BJ (cell line): Measurements from ENCODE around the gene ZDHHC8. TPM values are rescaled to one million over a fixed set of nuclear protein-coding genes. Genes with fewer than 3 reads are reported as not detected.

Experiments used
- CTCF ChIA-PET: fragments of 350-600 bp; formaldehyde crosslinking; extraction: SDS; loops from one replicate; lab custom pipeline; 2021; ENCODE audit warnings: antibody characterized with exemption, inconsistent platforms; lab: Yijun Ruan, JAX
- POLR2A ChIA-PET: fragments of 300-600 bp; sonication (Branson Sonifier 250); formaldehyde crosslinking; extraction: SDS; loops from one replicate; lab custom pipeline; 2021; ENCODE audit warnings: antibody characterized with exemption; lab: Charles Lee
- DNase-seq: peaks from one replicate; pipeline ENCODE4 v3.0.0-alpha.2; 2011; ENCODE audit warnings: low read depth
- H3K27me3 ChIP-seq: 2 replicates; pipeline ENCODE4 v1.6.0; 2011; ENCODE audit warnings: low read length; ENCODE audit not compliant: control insufficient read depth, insufficient read depth
- H3K36me3 ChIP-seq: 2 replicates; pipeline ENCODE4 v1.5.1; 2011; ENCODE audit warnings: low read length; ENCODE audit not compliant: control insufficient read depth, insufficient read depth
- H3K4me3 ChIP-seq: 2 replicates; pipeline ENCODE4 v1.5.1; 2011; ENCODE audit warnings: low read depth, mild to moderate bottlenecking, control low read depth, low read length
- polyA plus RNA-seq: library from polyadenylated mRNA; depleted of rRNA; stranded (reverse); fragments of >200 nt; gene quantifications from 2 replicates; pipeline ENCODE4 v1.2.3, GENCODE V29; 2011
- TF ChIP-seq, protein P1 (sequence below): IDR thresholded peaks from 2 replicates; pipeline ENCODE4 v1.5.1; 2011; ENCODE audit warnings: low read depth, mild to moderate bottlenecking, control low read depth, inconsistent platforms, low read length, moderate library complexity; ENCODE audit not compliant: insufficient read depth

ZDHHC8 gene
- polyA plus RNA-seq, 1 experiment, result 32.2 TPM

DNA sequence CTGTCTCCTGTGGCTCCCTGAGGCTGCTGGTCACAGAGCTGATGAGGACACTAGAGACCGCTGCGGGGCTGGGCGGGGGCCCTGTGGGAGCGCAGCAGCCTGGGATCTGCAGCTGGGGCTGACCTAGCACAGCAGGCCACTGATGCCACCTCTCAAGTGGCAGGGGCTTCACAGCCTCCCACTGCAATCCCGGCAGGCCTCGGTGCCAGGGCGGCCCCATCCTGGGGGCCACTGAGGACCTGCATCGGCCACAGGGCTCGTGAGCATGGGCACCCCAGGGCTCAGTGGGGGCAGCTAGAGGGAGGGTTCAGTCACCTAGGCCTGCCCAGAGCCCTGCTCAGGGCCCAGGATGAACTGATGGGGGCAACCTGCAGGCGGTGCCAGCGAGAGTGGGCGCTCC is 33.8 kb downstream of the ZDHHC8 start:
- DNase-seq, result no peak
- H3K27me3 ChIP-seq, result peaks cover 1% of the 10 kb centered on the region; the same call in 1 of the 2 replicates
- H3K36me3 ChIP-seq, result no peaks in the 10 kb centered on the region
- TF ChIP-seq, protein P1, sequence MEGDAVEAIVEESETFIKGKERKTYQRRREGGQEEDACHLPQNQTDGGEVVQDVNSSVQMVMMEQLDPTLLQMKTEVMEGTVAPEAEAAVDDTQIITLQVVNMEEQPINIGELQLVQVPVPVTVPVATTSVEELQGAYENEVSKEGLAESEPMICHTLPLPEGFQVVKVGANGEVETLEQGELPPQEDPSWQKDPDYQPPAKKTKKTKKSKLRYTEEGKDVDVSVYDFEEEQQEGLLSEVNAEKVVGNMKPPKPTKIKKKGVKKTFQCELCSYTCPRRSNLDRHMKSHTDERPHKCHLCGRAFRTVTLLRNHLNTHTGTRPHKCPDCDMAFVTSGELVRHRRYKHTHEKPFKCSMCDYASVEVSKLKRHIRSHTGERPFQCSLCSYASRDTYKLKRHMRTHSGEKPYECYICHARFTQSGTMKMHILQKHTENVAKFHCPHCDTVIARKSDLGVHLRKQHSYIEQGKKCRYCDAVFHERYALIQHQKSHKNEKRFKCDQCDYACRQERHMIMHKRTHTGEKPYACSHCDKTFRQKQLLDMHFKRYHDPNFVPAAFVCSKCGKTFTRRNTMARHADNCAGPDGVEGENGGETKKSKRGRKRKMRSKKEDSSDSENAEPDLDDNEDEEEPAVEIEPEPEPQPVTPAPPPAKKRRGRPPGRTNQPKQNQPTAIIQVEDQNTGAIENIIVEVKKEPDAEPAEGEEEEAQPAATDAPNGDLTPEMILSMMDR, result no peak
- H3K4me3 ChIP-seq, result no peak overlapping the region
- ChIA-PET POLR2A (no interaction called here), CTCF (no interaction called here)

GRCh38 chr22:20165913-20166312 is 34.3 kb downstream of the ZDHHC8 start:
- POLR2A ChIA-PET, result no interaction called here
- no peak for DNase-seq
- CTCF ChIA-PET, result no interaction called here
- TF ChIP-seq, protein P1, result no peak
- Histone ChIP-seq H3K27me3 (peaks cover 1% of the 10 kb centered on the region; the same call in 1 of the 2 replicates), H3K4me3 (no peak overlapping the region), H3K36me3 (no peaks in the 10 kb centered on the region)

GRCh38 chr22:20166703-20167102 is 35.1 kb downstream of the ZDHHC8 start:
- ChIA-PET CTCF (interaction anchor here (2.6 kb wide), 1 partner anchor 9 kb away, joined by 11 read pairs; no protein-coding TSS in a partner anchor), POLR2A (no interaction called here)
- no peak for DNase-seq
- H3K27me3 ChIP-seq, result peaks cover 1% of the 10 kb centered on the region; the same call in 1 of the 2 replicates
- TF ChIP-seq, protein P1, result no peak
- no peak overlapping the region for H3K4me3 ChIP-seq
- no peaks in the 10 kb centered on the region for H3K36me3 ChIP-seq

DNA sequence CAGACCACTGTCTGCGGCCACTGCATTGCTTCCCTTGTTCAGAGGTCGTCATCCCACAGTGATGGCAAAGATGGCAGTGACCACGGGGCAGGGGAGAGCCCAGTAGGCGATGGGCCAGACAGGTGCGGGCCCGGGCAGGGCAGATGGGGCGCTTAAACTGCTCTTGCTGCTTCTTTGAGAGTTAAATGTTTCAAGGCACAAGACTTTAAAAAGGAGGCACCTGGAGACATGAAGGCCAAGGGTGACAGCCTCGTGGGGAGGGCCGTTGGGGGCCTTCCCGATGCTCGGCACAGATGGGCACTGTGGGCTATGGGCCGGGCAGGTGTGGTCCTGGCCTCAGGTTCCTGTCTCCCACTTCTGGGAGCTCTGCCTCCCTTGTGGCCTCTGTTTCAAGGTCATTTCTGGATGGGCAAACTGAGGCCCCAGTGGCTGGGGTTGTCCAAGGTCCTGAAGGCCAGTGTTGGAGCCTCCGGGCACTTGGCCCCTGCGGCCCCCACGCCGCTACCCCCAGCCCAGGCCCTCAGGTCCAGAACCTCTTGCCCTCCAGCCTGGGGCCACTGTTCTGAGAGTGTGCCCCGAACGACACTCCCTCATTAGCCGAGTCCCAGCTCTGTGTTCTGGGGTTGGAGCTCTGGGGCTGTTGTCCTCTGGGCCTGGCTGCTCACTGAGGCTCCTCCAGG is 36.2 kb downstream of the ZDHHC8 start:
- ChIA-PET POLR2A (no interaction called here), CTCF (interaction anchor here (1.0 to 2.6 kb wide), 2 partner anchors 11 to 71 kb away, joined by 4 to 11 read pairs; no protein-coding TSS in a partner anchor)
- Histone ChIP-seq H3K4me3 (no peak overlapping the region), H3K36me3 (no peaks in the 10 kb centered on the region), H3K27me3 (peaks cover 1% of the 10 kb centered on the region; the same call in 1 of the 2 replicates)
- TF ChIP-seq, protein P1, result no peak
- no peak for DNase-seq

- no peaks in the 10 kb centered on the region for H3K36me3 ChIP-seq
- H3K27me3 ChIP-seq, result peaks cover 1% of the 10 kb centered on the region; the same call in 1 of the 2 replicates
- DNase-seq, result no peak
- CTCF ChIA-PET, result interaction anchor here (2.6 kb wide), 1 partner anchor 12 kb away, joined by 11 read pairs; no protein-coding TSS in a partner anchor
- no peak overlapping the region for H3K4me3 ChIP-seq
- POLR2A ChIA-PET, result no interaction called here
- TF ChIP-seq, protein P1, result no peak
These were observed 37.7 kb downstream of the ZDHHC8 start for GRCh38 chr22:20169253-20169822.
